GM18951 (cell line): ENCODE measurements around the gene SERPINB12.

ENCODE experiments used
- POLR2A ChIP-seq: IDR thresholded peaks from 4 replicates; pipeline ENCODE4 v1.6.1; 2011; ENCODE audit warnings: mild to moderate bottlenecking; ENCODE audit not compliant: insufficient read length, insufficient read depth; ENCODE audit errors: extremely low read depth
- in situ Hi-C: fragments of 300-500 bp; cut with MboI; formaldehyde crosslinking; loops from one replicate; pipeline ENCODE4 v1.12.0; 2022; ENCODE audit warnings: low sequenced_read_pairs, mixed read lengths, inconsistent platforms; ENCODE audit not compliant: unreplicated experiment

SERPINB12 gene

GRCh38 chr18:63562284-63562683, 20.1 kb downstream of the SERPINB12 start:
- in situ Hi-C loops: no loop called here
- TF ChIP-seq POLR2A: no peak

GRCh38 chr18:63564021-63564420, 21.9 kb downstream of the SERPINB12 start:
- in situ Hi-C loops: no loop called here
- no peak for TF ChIP-seq POLR2A

- TF ChIP-seq POLR2A: no peak
Measured at GRCh38 chr18:63564561-63564960, 22.4 kb downstream of the SERPINB12 start.

GRCh38 chr18:63567276-63567675, 25.1 kb downstream of the SERPINB12 start:
- no peak for TF ChIP-seq POLR2A
- in situ Hi-C loops: no loop called here

More at GRCh38 chr18:63564561-63564960, 22.4 kb downstream of the SERPINB12 start:
- in situ Hi-C loops: no loop called here

- in situ Hi-C loops: no loop called here
- no peak for TF ChIP-seq POLR2A
Measured at GRCh38 chr18:63567825-63568224, 25.7 kb downstream of the SERPINB12 start.

- TF ChIP-seq POLR2A: no peak
- in situ Hi-C loops: no loop called here
Measured at GRCh38 chr18:63570721-63571120, 28.6 kb downstream of the SERPINB12 start.

GRCh38 chr18:63575681-63576080, 33.5 kb downstream of the SERPINB12 start:
- in situ Hi-C loops: no loop called here
- no peak for TF ChIP-seq POLR2A

- in situ Hi-C loops: no loop called here
- TF ChIP-seq POLR2A: no peak
Measured at GRCh38 chr18:63578357-63578958, 36.3 kb downstream of the SERPINB12 start.

GRCh38 chr18:63579616-63580015, 37.4 kb downstream of the SERPINB12 start:
- in situ Hi-C loops: no loop called here

GRCh38 chr18:63585988-63586387, 43.8 kb downstream of the SERPINB12 start:
- in situ Hi-C loops: no loop called here

More at GRCh38 chr18:63579616-63580015, 37.4 kb downstream of the SERPINB12 start:
- TF ChIP-seq POLR2A: no peak

GRCh38 chr18:63586431-63586830, 44.3 kb downstream of the SERPINB12 start:
- in situ Hi-C loops: no loop called here
- TF ChIP-seq POLR2A: no peak

More at GRCh38 chr18:63585988-63586387, 43.8 kb downstream of the SERPINB12 start:
- TF ChIP-seq POLR2A: no peak

GRCh38 chr18:63586966-63587365, 44.8 kb downstream of the SERPINB12 start, which contains the start of gene SERPINB13:
Gene SERPINB13 (plus strand): TSS chr18:63587343. CDS start chr18:63588668, 1,325 bp downstream.
- no peak for TF ChIP-seq POLR2A
- in situ Hi-C loops: no loop called here

GRCh38 chr18:63588909-63589308, 46.7 kb downstream of the SERPINB12 start:
- in situ Hi-C loops: no loop called here
- no peak for TF ChIP-seq POLR2A

GRCh38 chr18:63590373-63590772, 48.2 kb downstream of the SERPINB12 start:
- in situ Hi-C loops: no loop called here
- TF ChIP-seq POLR2A: no peak

GRCh38 chr18:63590966-63591695, 49.0 kb downstream of the SERPINB12 start:
- in situ Hi-C loops: no loop called here
- no peak for TF ChIP-seq POLR2A
